Panc1 (cell line): ENCODE measurements around the gene ADCY4. TPM values are rescaled to one million over a fixed set of nuclear protein-coding genes. Genes with fewer than 3 reads are reported as not detected.

Experiments
- ATAC-seq: fragments of 200-7000 bp; cut with Tn5 transposase; 2 replicates; pipeline ENCODE4 v1.9.1; 2020; ENCODE audit warnings: mild to moderate bottlenecking, moderate library complexity
- BruUV-seq: library from RNA; stranded (reverse); fragments of 400-500 nt; replicated peaks from 2 replicates; lab custom pipeline; 2021; lab: Mats Ljungman, UMichigan
- CTCF ChIA-PET: fragments of 300-600 bp; sonication (Branson Sonifier 250); formaldehyde crosslinking; loops from one replicate; lab custom pipeline; 2022; ENCODE audit warnings: antibody characterized with exemption; lab: Charles Lee
- POLR2A ChIA-PET: fragments of 300-600 bp; sonication (Branson Sonifier 250); formaldehyde crosslinking; loops from one replicate; lab custom pipeline; 2022; ENCODE audit warnings: antibody characterized with exemption; lab: Charles Lee
- DNase-seq: peaks from one replicate; pipeline ENCODE4 v3.0.0-alpha.2; 2010; ENCODE audit warnings: low read depth, low spot score
- H3K27ac ChIP-seq: 2 replicates; pipeline ENCODE4 v1.5.1; 2011; ENCODE audit warnings: mild to moderate bottlenecking, low read length, inconsistent platforms
- H3K27me3 ChIP-seq: fragments of 200-500 bp; sonication (Bioruptor generic); 2 replicates; pipeline ENCODE4 v1.6.0; 2014; ENCODE audit warnings: low read length, inconsistent platforms; ENCODE audit not compliant: control insufficient read depth, insufficient read depth
- H3K36me3 ChIP-seq: fragments of 200-500 bp; sonication (Bioruptor generic); 2 replicates; pipeline ENCODE4 v1.5.1; 2014; ENCODE audit warnings: inconsistent platforms, mild to moderate bottlenecking, low read length, moderate library complexity; ENCODE audit not compliant: control insufficient read depth, insufficient read depth
- H3K4me1 ChIP-seq: 2 replicates; pipeline ENCODE4 v1.5.1; 2011; ENCODE audit warnings: inconsistent platforms, mild to moderate bottlenecking, low read length, moderate library complexity; ENCODE audit not compliant: control insufficient read depth, insufficient read depth
- H3K4me3 ChIP-seq, 2 experiments: 2 replicates each; pipeline ENCODE4 v1.5.1; 2011 to 2012; ENCODE audit warnings: low read depth in 2 of 2, low read length in 2 of 2, mild to moderate bottlenecking in 2 of 2, inconsistent platforms in 1 of 2, moderate library complexity in 1 of 2
- H3K9me3 ChIP-seq: fragments of 200-500 bp; sonication (Bioruptor generic); 2 replicates; pipeline ENCODE4 v1.5.1; 2014; ENCODE audit warnings: low read depth, mild to moderate bottlenecking, inconsistent platforms, low read length, moderate library complexity; ENCODE audit not compliant: control insufficient read depth, insufficient read depth
- POLR2AphosphoS5 ChIP-seq: IDR thresholded peaks from 2 replicates; pipeline ENCODE4 v1.6.1; 2012; ENCODE audit warnings: mild to moderate bottlenecking, low read depth, low read length, moderate library complexity
- SIN3A ChIP-seq: IDR thresholded peaks from 2 replicates; pipeline ENCODE4 v1.6.1; 2012; ENCODE audit warnings: low read depth, mild to moderate bottlenecking, low read length, moderate library complexity, borderline replicate concordance; ENCODE audit not compliant: insufficient read depth
- TCF7L2 ChIP-seq: IDR thresholded peaks from 2 replicates; pipeline ENCODE4 v1.6.1; 2011; ENCODE audit warnings: mild to moderate bottlenecking, low read depth, low read length, inconsistent platforms
- in situ Hi-C: cut with HindIII; loops from 2 replicates; pipeline ENCODE4 v1.10.0; 2016; ENCODE audit warnings: low sequenced_read_pairs, low pct_unique_long_range_greater_than_20kb
- intact Hi-C: fragments of 100-400 bp; cut with micrococcal nuclease; formaldehyde crosslinking; loops from one replicate; pipeline ENCODE4 v1.10.0; 2022; ENCODE audit not compliant: unreplicated experiment
- total RNA-seq: library from RNA; stranded (reverse); gene quantifications from one replicate; pipeline ENCODE4 v1.2.1, GENCODE V29; 2021; ENCODE audit not compliant: unreplicated experiment
- TF ChIP-seq, protein P1 (sequence below), 2 experiments: IDR thresholded peaks; 2 replicates each; pipeline ENCODE4 v1.6.1; 2011 to 2012; ENCODE audit warnings: low read depth in 2 of 2, control low read depth in 1 of 2, low read length in 1 of 2, mild to moderate bottlenecking in 1 of 2, moderate library complexity in 1 of 2; ENCODE audit not compliant: insufficient read depth in 1 of 2
- TF ChIP-seq, protein P2 (sequence below): fragments of 450-650 bp; IDR thresholded peaks from 2 replicates; pipeline ENCODE4 v1.5.1; 2017; ENCODE audit warnings: mild to moderate bottlenecking

The ADCY4 gene
- total RNA-seq, 1 experiment from 2014 or later, result 0.21 TPM

DNA sequence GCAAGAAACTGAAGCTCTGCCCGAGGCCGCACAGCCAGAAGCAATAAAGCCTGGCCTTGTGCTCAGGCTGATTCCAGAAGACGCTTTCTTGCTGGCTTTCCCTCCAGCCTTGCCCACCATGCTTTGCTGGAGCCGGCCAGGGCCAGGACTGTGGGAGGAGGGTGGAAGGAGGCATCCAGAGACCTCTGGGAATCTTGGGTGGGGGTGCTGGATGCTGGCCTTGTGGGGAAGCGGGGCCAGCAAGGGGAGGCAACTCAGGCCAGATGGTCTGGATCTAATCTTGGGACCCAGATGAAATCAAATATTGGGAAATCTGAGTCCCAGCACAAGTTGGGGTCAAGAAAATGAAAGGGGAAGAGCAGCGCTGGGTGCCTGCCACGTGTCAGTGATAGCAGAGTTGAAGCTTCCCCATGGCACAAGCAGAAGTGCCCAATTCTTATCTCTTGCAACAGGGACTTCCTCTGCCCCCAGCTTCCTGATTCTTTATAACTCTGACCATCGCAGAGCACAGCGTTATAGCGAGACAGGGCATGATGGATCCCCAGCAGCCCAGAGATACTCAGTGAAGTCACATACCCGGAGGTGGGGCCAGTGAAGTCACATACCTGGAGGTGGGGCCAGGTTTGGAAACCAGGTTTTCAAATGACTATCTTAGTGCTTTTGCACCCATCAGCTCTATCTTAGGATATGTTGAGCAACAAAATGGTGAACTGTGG is 57.1 kb downstream of the ADCY4 start:
- no TSS peak for BruUV-seq
- Histone ChIP-seq H3K9me3 (no peaks in the 10 kb centered on the region), H3K27me3 (no peaks in the 10 kb centered on the region), H3K4me3 (no peak overlapping the region), H3K27ac (no peak overlapping the region), H3K36me3 (no peaks in the 10 kb centered on the region), H3K4me1 (no peaks in the 10 kb centered on the region)
- DNase-seq, result no peak
- TF ChIP-seq TCF7L2, result no peak
- TF ChIP-seq, protein P1, sequence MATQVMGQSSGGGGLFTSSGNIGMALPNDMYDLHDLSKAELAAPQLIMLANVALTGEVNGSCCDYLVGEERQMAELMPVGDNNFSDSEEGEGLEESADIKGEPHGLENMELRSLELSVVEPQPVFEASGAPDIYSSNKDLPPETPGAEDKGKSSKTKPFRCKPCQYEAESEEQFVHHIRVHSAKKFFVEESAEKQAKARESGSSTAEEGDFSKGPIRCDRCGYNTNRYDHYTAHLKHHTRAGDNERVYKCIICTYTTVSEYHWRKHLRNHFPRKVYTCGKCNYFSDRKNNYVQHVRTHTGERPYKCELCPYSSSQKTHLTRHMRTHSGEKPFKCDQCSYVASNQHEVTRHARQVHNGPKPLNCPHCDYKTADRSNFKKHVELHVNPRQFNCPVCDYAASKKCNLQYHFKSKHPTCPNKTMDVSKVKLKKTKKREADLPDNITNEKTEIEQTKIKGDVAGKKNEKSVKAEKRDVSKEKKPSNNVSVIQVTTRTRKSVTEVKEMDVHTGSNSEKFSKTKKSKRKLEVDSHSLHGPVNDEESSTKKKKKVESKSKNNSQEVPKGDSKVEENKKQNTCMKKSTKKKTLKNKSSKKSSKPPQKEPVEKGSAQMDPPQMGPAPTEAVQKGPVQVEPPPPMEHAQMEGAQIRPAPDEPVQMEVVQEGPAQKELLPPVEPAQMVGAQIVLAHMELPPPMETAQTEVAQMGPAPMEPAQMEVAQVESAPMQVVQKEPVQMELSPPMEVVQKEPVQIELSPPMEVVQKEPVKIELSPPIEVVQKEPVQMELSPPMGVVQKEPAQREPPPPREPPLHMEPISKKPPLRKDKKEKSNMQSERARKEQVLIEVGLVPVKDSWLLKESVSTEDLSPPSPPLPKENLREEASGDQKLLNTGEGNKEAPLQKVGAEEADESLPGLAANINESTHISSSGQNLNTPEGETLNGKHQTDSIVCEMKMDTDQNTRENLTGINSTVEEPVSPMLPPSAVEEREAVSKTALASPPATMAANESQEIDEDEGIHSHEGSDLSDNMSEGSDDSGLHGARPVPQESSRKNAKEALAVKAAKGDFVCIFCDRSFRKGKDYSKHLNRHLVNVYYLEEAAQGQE (IDR thresholded peaks at IDR 0.05; ENCODE audit: insufficient read depth in 1 of 2, low read depth in 2 of 2, low read length in 1 of 2), result no peak
- TF ChIP-seq, protein P2, sequence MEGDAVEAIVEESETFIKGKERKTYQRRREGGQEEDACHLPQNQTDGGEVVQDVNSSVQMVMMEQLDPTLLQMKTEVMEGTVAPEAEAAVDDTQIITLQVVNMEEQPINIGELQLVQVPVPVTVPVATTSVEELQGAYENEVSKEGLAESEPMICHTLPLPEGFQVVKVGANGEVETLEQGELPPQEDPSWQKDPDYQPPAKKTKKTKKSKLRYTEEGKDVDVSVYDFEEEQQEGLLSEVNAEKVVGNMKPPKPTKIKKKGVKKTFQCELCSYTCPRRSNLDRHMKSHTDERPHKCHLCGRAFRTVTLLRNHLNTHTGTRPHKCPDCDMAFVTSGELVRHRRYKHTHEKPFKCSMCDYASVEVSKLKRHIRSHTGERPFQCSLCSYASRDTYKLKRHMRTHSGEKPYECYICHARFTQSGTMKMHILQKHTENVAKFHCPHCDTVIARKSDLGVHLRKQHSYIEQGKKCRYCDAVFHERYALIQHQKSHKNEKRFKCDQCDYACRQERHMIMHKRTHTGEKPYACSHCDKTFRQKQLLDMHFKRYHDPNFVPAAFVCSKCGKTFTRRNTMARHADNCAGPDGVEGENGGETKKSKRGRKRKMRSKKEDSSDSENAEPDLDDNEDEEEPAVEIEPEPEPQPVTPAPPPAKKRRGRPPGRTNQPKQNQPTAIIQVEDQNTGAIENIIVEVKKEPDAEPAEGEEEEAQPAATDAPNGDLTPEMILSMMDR, result no peak
- TF ChIP-seq SIN3A, result no peak
- TF ChIP-seq POLR2AphosphoS5, result no peak
- CTCF ChIA-PET, result no interaction called here
- ATAC-seq, result no peak
- in situ Hi-C loops, result no loop called here
- intact Hi-C loops, result no loop called here
- POLR2A ChIA-PET, result interaction anchor here (0.6 kb wide), 1 partner anchor 34 kb away, joined by 6 read pairs; no protein-coding TSS in a partner anchor

DNA sequence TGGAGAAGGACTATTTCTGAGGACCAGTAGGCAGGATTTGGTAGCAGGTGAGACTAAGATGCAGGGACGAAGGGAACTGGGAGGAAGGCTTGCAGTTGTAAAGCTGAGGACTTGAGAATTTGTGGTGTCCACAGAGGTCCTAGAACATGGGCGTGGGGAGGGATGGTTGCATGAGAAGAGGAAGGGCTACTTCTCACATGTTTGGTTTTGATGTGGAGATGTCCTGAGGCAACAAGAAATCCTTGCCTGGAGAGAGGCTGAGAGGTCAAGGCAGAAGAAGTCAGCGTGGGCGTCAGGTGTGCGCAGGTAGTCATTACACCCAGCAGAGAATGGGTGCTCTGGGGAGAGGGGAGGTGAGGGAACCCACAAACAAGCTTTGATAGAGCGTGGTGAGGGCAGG is 57.8 kb downstream of the ADCY4 start:
- Histone ChIP-seq H3K27ac (no peak overlapping the region), H3K4me1 (no peaks in the 10 kb centered on the region), H3K27me3 (no peaks in the 10 kb centered on the region), H3K9me3 (no peaks in the 10 kb centered on the region), H3K4me3 (no peak overlapping the region), H3K36me3 (no peaks in the 10 kb centered on the region)
- TF ChIP-seq SIN3A (no peak), POLR2AphosphoS5 (no peak), TCF7L2 (no peak)
- TF ChIP-seq, protein P1 (IDR thresholded peaks at IDR 0.05; ENCODE audit: insufficient read depth in 1 of 2, low read depth in 2 of 2, low read length in 1 of 2), result no peak
- TF ChIP-seq, protein P2, result no peak
- POLR2A ChIA-PET, result interaction anchor here (0.6 kb wide), 1 partner anchor 33 kb away, joined by 6 read pairs; no protein-coding TSS in a partner anchor
- in situ Hi-C loops, result no loop called here
- CTCF ChIA-PET, result no interaction called here
- no peak for DNase-seq
- intact Hi-C loops, result no loop called here
- no peak for ATAC-seq
- BruUV-seq, result no TSS peak
